ENCODE data around the gene GFRA3.

Gene GFRA3

GRCh38 chr5:138233280-138233679, 41.1 kb downstream of the GFRA3 start:
- POLR2A ChIA-PET: no interaction called here
- no peak for TF ChIP-seq CTCF (IDR thresholded peaks at IDR 0.05; ENCODE audit: insufficient read depth, low read length, missing control alignments)
- H3K4me3 ChIP-seq (ENCODE audit: low read depth, low read length): no peak overlapping the region
- DNase-seq (ENCODE audit: low read depth, low spot score): no peak
- CTCF ChIA-PET: interaction anchor here (0.7 to 5.6 kb wide), 2 partner anchors 10 to 50 kb away, joined by 3 to 40 read pairs; no protein-coding TSS in a partner anchor

GRCh38 chr5:138230981-138231589, 43.3 kb downstream of the GFRA3 start:
- DNase-seq (ENCODE audit: low read depth, low spot score): no peak
- POLR2A ChIA-PET: no interaction called here
- TF ChIP-seq CTCF (IDR thresholded peaks at IDR 0.05; ENCODE audit: insufficient read depth, low read length, missing control alignments): no peak
- no peak overlapping the region for H3K4me3 ChIP-seq (ENCODE audit: low read depth, low read length)
- CTCF ChIA-PET: interaction anchor here (0.8 to 5.6 kb wide), 4 partner anchors 7 to 52 kb away, joined by 3 to 40 read pairs (median 4); partner anchors contain the start of gene CDC23

GRCh38 chr5:138230261-138230660, 44.2 kb downstream of the GFRA3 start:
- POLR2A ChIA-PET: interaction anchor here (0.7 kb wide), 1 partner anchor 45 kb away, joined by 3 read pairs; the partner anchor contains the start of gene GFRA3
- no peak for DNase-seq (ENCODE audit: low read depth, low spot score)
- CTCF ChIA-PET: interaction anchor here (0.8 to 1.0 kb wide), 5 partner anchors 11 to 275 kb away, joined by 3 to 4 read pairs (median 3); partner anchors contain the start of gene CDC23
- H3K4me3 ChIP-seq (ENCODE audit: low read depth, low read length): no peak overlapping the region
- TF ChIP-seq CTCF (IDR thresholded peaks at IDR 0.05; ENCODE audit: insufficient read depth, low read length, missing control alignments): no peak

GRCh38 chr5:138229387-138229786, 45.0 kb downstream of the GFRA3 start:
- TF ChIP-seq CTCF (IDR thresholded peaks at IDR 0.05; ENCODE audit: insufficient read depth, low read length, missing control alignments): no peak
- POLR2A ChIA-PET: no interaction called here
- no peak overlapping the region for H3K4me3 ChIP-seq (ENCODE audit: low read depth, low read length)
- CTCF ChIA-PET: interaction anchor here (0.8 to 1.2 kb wide), 3 partner anchors 11 to 58 kb away, joined by 3 to 4 read pairs (median 3); no protein-coding TSS in a partner anchor
- no peak for DNase-seq (ENCODE audit: low read depth, low spot score)

GRCh38 chr5:138226910-138227309, 47.5 kb downstream of the GFRA3 start:
- CTCF ChIA-PET: interaction anchor here (6.2 kb wide), 1 partner anchor 16 kb away, joined by 52 read pairs; no protein-coding TSS in a partner anchor
- no peak for DNase-seq (ENCODE audit: low read depth, low spot score)
- POLR2A ChIA-PET: no interaction called here
- no peak for TF ChIP-seq CTCF (IDR thresholded peaks at IDR 0.05; ENCODE audit: insufficient read depth, low read length, missing control alignments)
- no peak overlapping the region for H3K4me3 ChIP-seq (ENCODE audit: low read depth, low read length)

GRCh38 chr5:138224712-138225111, 49.7 kb downstream of the GFRA3 start:
- no peak overlapping the region for H3K4me3 ChIP-seq (ENCODE audit: low read depth, low read length)
- POLR2A ChIA-PET: no interaction called here
- TF ChIP-seq CTCF (IDR thresholded peaks at IDR 0.05; ENCODE audit: insufficient read depth, low read length, missing control alignments): no peak
- CTCF ChIA-PET: interaction anchor here (0.9 to 7.6 kb wide), 13 partner anchors 9 to 191 kb away, joined by 3 to 122 read pairs (median 12); partner anchors contain the start of genes CDC23 and KDM3B
- DNase-seq (ENCODE audit: low read depth, low spot score): no peak

All from AG04449 (cell line).